Mesendoderm (in vitro differentiated cells): ENCODE measurements around the gene PDZD11.

Experiments used
- DNase-seq: peaks from one replicate; pipeline ENCODE4 v3.0.0; 2013
- H2AK5ac ChIP-seq: 2 replicates; pipeline ENCODE4 v1.6.1; 2013; ENCODE audit warnings: low read length, inconsistent platforms
- H2BK120ac ChIP-seq: 2 replicates; pipeline ENCODE4 v1.6.1; 2013; ENCODE audit warnings: low read depth, mild to moderate bottlenecking, low read length, moderate library complexity, mixed read lengths
- H2BK15ac ChIP-seq: replicated peaks from 2 replicates; pipeline ENCODE4 v1.6.1; 2013; ENCODE audit warnings: low read depth, mild to moderate bottlenecking, moderate library complexity
- H2BK5ac ChIP-seq: 2 replicates; pipeline ENCODE4 v1.6.1; 2013; ENCODE audit warnings: low read length, inconsistent platforms
- H3K18ac ChIP-seq: 2 replicates; pipeline ENCODE4 v1.6.1; 2013; ENCODE audit warnings: mild to moderate bottlenecking, low read length, mixed read lengths
- H3K23ac ChIP-seq: one replicate; pipeline ENCODE4 v1.6.1; 2013; ENCODE audit warnings: low read length
- H3K27ac ChIP-seq: 2 replicates; pipeline ENCODE4 v1.5.1; 2013; ENCODE audit warnings: low read depth, mild to moderate bottlenecking, inconsistent platforms, low read length, moderate library complexity
- H3K27me3 ChIP-seq: 2 replicates; pipeline ENCODE4 v1.6.1; 2013; ENCODE audit warnings: low read length, control low read depth, mild to moderate bottlenecking, inconsistent platforms; ENCODE audit not compliant: insufficient read depth, poor library complexity
- H3K36me3 ChIP-seq: 2 replicates; pipeline ENCODE4 v1.6.1; 2013; ENCODE audit warnings: low read length, inconsistent platforms; ENCODE audit not compliant: control insufficient read depth, insufficient read depth
- H3K4ac ChIP-seq: one replicate; pipeline ENCODE4 v1.6.1; 2013; ENCODE audit warnings: low read depth, mild to moderate bottlenecking, low read length, moderate library complexity
- H3K4me1 ChIP-seq: 2 replicates; pipeline ENCODE4 v1.6.1; 2013; ENCODE audit warnings: low read depth, low read length, inconsistent platforms; ENCODE audit not compliant: control insufficient read depth
- H3K4me2 ChIP-seq: 2 replicates; pipeline ENCODE4 v1.6.1; 2013; ENCODE audit warnings: low read length
- H3K4me3 ChIP-seq: 2 replicates; pipeline ENCODE4 v1.5.1; 2013; ENCODE audit warnings: mild to moderate bottlenecking, low read length
- H3K56ac ChIP-seq: one replicate; pipeline ENCODE4 v1.6.1; 2013; ENCODE audit warnings: low read length
- H3K79me1 ChIP-seq: 2 replicates; pipeline ENCODE4 v1.6.1; 2013; ENCODE audit warnings: low read length, inconsistent platforms
- H3K79me2 ChIP-seq: 2 replicates; pipeline ENCODE4 v1.6.1; 2013; ENCODE audit warnings: mild to moderate bottlenecking, low read length; ENCODE audit not compliant: control insufficient read depth, insufficient read depth
- H3K9ac ChIP-seq: 2 replicates; pipeline ENCODE4 v1.6.1; 2013; ENCODE audit warnings: low read length, inconsistent platforms
- H4K5ac ChIP-seq: one replicate; pipeline ENCODE4 v1.6.1; 2013; ENCODE audit warnings: low read length
- H4K8ac ChIP-seq: one replicate; pipeline ENCODE4 v1.6.1; 2013; ENCODE audit warnings: low read depth, mild to moderate bottlenecking, control low read depth, low read length, moderate library complexity
- WGBS: extraction: QIAGEN DNeasy Blood & Tissue Kit; methylation state at CpG from one replicate; pipeline ENCODE4 v1.1.7; 2013; ENCODE audit warnings: low lambda C conversion rate, missing lambda C conversion rate; ENCODE audit not compliant: insufficient coverage; ENCODE audit errors: extremely low coverage; 5-methylcytosine and 5-hydroxymethylcytosine counted together

Gene PDZD11

GRCh38 chrX:70268034-70268433 lies 21.7 kb downstream of the PDZD11 start, which contains the start of gene ARR3:
ARR3 (plus strand) TSS chrX:70268334; CDS start chrX:70269386, 1,052 bp downstream.
- H3K18ac ChIP-seq = no peak within 1 kb of the TSS
- H3K79me1 ChIP-seq = no peaks in the 10 kb centered on the region
- H4K5ac ChIP-seq = no peak within 1 kb of the TSS

GRCh38 chrX:70264784-70265183 lies 24.9 kb downstream of the PDZD11 start:
- Histone ChIP-seq H3K56ac (no peak overlapping the region), H3K23ac (no peak overlapping the region), H3K4ac (no peak overlapping the region), H3K4me3 (no peak overlapping the region), H3K27me3 (no peaks in the 10 kb centered on the region), H3K4me1 (no peaks in the 10 kb centered on the region), H3K27ac (no peak overlapping the region), H3K79me1 (no peaks in the 10 kb centered on the region), H2BK120ac (no peak overlapping the region), H2AK5ac (no peak overlapping the region), H3K18ac (no peak overlapping the region), H2BK15ac (no peak overlapping the region), H3K36me3 (no peaks in the 10 kb centered on the region), H3K4me2 (no peak overlapping the region), H2BK5ac (no peak overlapping the region), H4K8ac (no peak overlapping the region), H3K79me2 (no peaks in the 10 kb centered on the region), H3K9ac (no peak overlapping the region), H4K5ac (no peak overlapping the region)
- DNase-seq = no peak
- WGBS = no CpG with 5 or more reads among the region's 3 CpGs

More at GRCh38 chrX:70268034-70268433, 21.7 kb downstream of the PDZD11 start, which contains the start of gene ARR3:
- no peak within 1 kb of the TSS for H2AK5ac ChIP-seq
- no peak within 1 kb of the TSS for H3K56ac ChIP-seq
- no peak within 1 kb of the TSS for H3K27ac ChIP-seq
- H3K79me2 ChIP-seq = no peaks in the 10 kb centered on the region
- no peak within 1 kb of the TSS for H2BK5ac ChIP-seq
- DNase-seq = no peak
- H2BK120ac ChIP-seq = no peak within 1 kb of the TSS
- no peak within 1 kb of the TSS for H3K4ac ChIP-seq
- H3K23ac ChIP-seq = no peak within 1 kb of the TSS
- no peaks in the 10 kb centered on the region for H3K36me3 ChIP-seq
- no peak within 1 kb of the TSS for H3K4me3 ChIP-seq
- no peak within 1 kb of the TSS for H4K8ac ChIP-seq
- H3K27me3 ChIP-seq = no peaks in the 10 kb centered on the region
- no peaks in the 10 kb centered on the region for H3K4me1 ChIP-seq
- no peak within 1 kb of the TSS for H3K4me2 ChIP-seq
- H3K9ac ChIP-seq = no peak within 1 kb of the TSS
- no peak within 1 kb of the TSS for H2BK15ac ChIP-seq

GRCh38 chrX:70262952-70263567 lies 26.7 kb downstream of the PDZD11 start:
- H2BK5ac ChIP-seq = no peak overlapping the region
- no peak overlapping the region for H3K18ac ChIP-seq
- no peak overlapping the region for H2BK120ac ChIP-seq
- no peak overlapping the region for H3K4me2 ChIP-seq
- peak; percentile 74 for DNase-seq
- no peak overlapping the region for H2BK15ac ChIP-seq
- no peak overlapping the region for H4K5ac ChIP-seq
- H4K8ac ChIP-seq = no peak overlapping the region
- H3K27ac ChIP-seq = no peak overlapping the region
- H3K27me3 ChIP-seq = no peaks in the 10 kb centered on the region
- H2AK5ac ChIP-seq = no peak overlapping the region
- H3K9ac ChIP-seq = no peak overlapping the region
- no peak overlapping the region for H3K4me3 ChIP-seq
- no peaks in the 10 kb centered on the region for H3K79me1 ChIP-seq
- no peak overlapping the region for H3K56ac ChIP-seq
- H3K4me1 ChIP-seq = no peaks in the 10 kb centered on the region
- no peak overlapping the region for H3K23ac ChIP-seq
- no peak overlapping the region for H3K4ac ChIP-seq
- no CpG with 5 or more reads among the region's 7 CpGs for whole genome bisulfite sequencing
- H3K79me2 ChIP-seq = no peaks in the 10 kb centered on the region
- no peaks in the 10 kb centered on the region for H3K36me3 ChIP-seq

DNA sequence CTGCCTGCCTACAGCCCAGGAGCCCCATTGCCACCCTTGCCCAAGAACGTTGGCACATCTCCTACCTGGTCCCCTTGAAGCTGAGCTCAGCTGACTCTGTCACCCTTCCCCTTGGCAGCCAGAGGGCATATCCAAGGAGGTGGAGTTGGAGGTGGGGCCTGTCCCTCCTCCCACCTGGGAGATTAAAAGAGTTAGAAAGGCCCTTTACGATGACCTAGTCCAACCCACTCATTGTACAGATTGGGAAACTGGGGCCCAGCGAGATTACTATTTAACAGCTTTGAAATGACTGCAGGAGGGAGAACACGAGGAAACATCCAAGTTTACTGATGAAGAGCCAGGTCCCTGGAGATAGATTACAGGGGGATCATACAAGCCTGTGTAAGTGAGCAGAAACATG lies 29.6 kb downstream of the PDZD11 start, which contains the start of gene P2RY4:
Gene P2RY4, minus strand, starts transcription at position 101 of the 400 bp plus-strand sequence. CDS start 580 bp downstream, outside the sequence.
- no peaks in the 10 kb centered on the region for H3K79me1 ChIP-seq
- no peak within 1 kb of the TSS for H3K27ac ChIP-seq
- WGBS = no CpG with 5 or more reads among the region's 4 CpGs

GRCh38 chrX:70257423-70258288 lies 32.1 kb downstream of the PDZD11 start:
- H3K9ac ChIP-seq = no peak overlapping the region
- no peaks in the 10 kb centered on the region for H3K79me2 ChIP-seq
- no peak overlapping the region for H4K8ac ChIP-seq
- no peak overlapping the region for H3K4me2 ChIP-seq
- no peak overlapping the region for H3K23ac ChIP-seq
- DNase-seq = no peak
- no peak overlapping the region for H3K18ac ChIP-seq
- no peak overlapping the region for H2BK15ac ChIP-seq
- no CpG with 5 or more reads among the region's 5 CpGs for WGBS
- no peak overlapping the region for H3K4ac ChIP-seq
- no peaks in the 10 kb centered on the region for H3K27me3 ChIP-seq
- H3K4me3 ChIP-seq = no peak overlapping the region
- H3K36me3 ChIP-seq = no peaks in the 10 kb centered on the region
- H3K79me1 ChIP-seq = no peaks in the 10 kb centered on the region
- no peak overlapping the region for H4K5ac ChIP-seq
- H3K27ac ChIP-seq = no peak overlapping the region
- H3K56ac ChIP-seq = no peak overlapping the region
- H2BK120ac ChIP-seq = no peak overlapping the region
- no peak overlapping the region for H2AK5ac ChIP-seq
- no peaks in the 10 kb centered on the region for H3K4me1 ChIP-seq
- no peak overlapping the region for H2BK5ac ChIP-seq

More for the DNA sequence above, 29.6 kb downstream of the PDZD11 start, which contains the start of gene P2RY4:
- no peak within 1 kb of the TSS for H3K23ac ChIP-seq
- no peak within 1 kb of the TSS for H2AK5ac ChIP-seq
- DNase-seq = no peak
- no peak within 1 kb of the TSS for H4K8ac ChIP-seq
- no peak within 1 kb of the TSS for H3K56ac ChIP-seq
- no peak within 1 kb of the TSS for H3K18ac ChIP-seq
- no peak within 1 kb of the TSS for H3K4me3 ChIP-seq
- no peak within 1 kb of the TSS for H2BK15ac ChIP-seq
- H3K9ac ChIP-seq = no peak within 1 kb of the TSS
- no peaks in the 10 kb centered on the region for H3K79me2 ChIP-seq
- no peaks in the 10 kb centered on the region for H3K36me3 ChIP-seq
- no peak within 1 kb of the TSS for H4K5ac ChIP-seq
- H3K4me1 ChIP-seq = no peaks in the 10 kb centered on the region
- H3K27me3 ChIP-seq = no peaks in the 10 kb centered on the region
- H2BK120ac ChIP-seq = no peak within 1 kb of the TSS
- no peak within 1 kb of the TSS for H2BK5ac ChIP-seq
- H3K4me2 ChIP-seq = no peak within 1 kb of the TSS
- no peak within 1 kb of the TSS for H3K4ac ChIP-seq
